Liver (tissue), 3 donors: ENCODE measurements around the gene ETS1.

Source experiments
- ATF3 ChIP-seq: IDR thresholded peaks from 2 replicates; pipeline ENCODE4 v1.6.1; 2016; ENCODE audit warnings: antibody characterized with exemption
- CTCF ChIP-seq: fragments of 150-350 bp; IDR thresholded peaks from 2 replicates; pipeline ENCODE4 v1.5.1; 2017; ENCODE audit warnings: improper control_type of control experiment, low read depth, low read length; ENCODE audit not compliant: missing input control
- EGR1 ChIP-seq, 2 donors: IDR thresholded peaks; 2 replicates each; pipeline ENCODE4 v1.6.1; 2016 to 2018; ENCODE audit warnings: antibody characterized with exemption in 2 of 2, low read depth in 2 of 2
- GABPA ChIP-seq, 2 donors: IDR thresholded peaks in 1 of 2; conservative IDR thresholded peaks in 1 of 2; 2 replicates each; pipeline ENCODE4 v1.6.1; 2016; ENCODE audit warnings: antibody characterized with exemption in 2 of 2, mild to moderate bottlenecking in 1 of 2, moderate library complexity in 1 of 2
- JUND ChIP-seq, 2 donors: IDR thresholded peaks; 2 replicates each; pipeline ENCODE4 v1.6.1; 2016; ENCODE audit warnings: antibody characterized with exemption in 2 of 2
- MAX ChIP-seq: IDR thresholded peaks from 2 replicates; pipeline ENCODE4 v1.6.1; 2016; ENCODE audit warnings: antibody characterized with exemption
- RAD21 ChIP-seq, 2 donors: IDR thresholded peaks; 2 replicates each; pipeline ENCODE4 v1.6.1; 2016; ENCODE audit warnings: antibody characterized with exemption in 2 of 2, mild to moderate bottlenecking in 2 of 2
- REST ChIP-seq: IDR thresholded peaks from 2 replicates; pipeline ENCODE4 v1.6.1; 2016; ENCODE audit warnings: antibody characterized with exemption, mild to moderate bottlenecking
- RXRA ChIP-seq, 2 donors: IDR thresholded peaks; 2 replicates each; pipeline ENCODE4 v1.6.1; 2017 to 2018; ENCODE audit warnings: antibody characterized with exemption in 2 of 2, mild to moderate bottlenecking in 1 of 2
- SP1 ChIP-seq: IDR thresholded peaks from 2 replicates; pipeline ENCODE4 v1.6.1; 2018; ENCODE audit warnings: antibody characterized with exemption, mild to moderate bottlenecking
- TAF1 ChIP-seq: conservative IDR thresholded peaks from 2 replicates; pipeline ENCODE4 v1.6.1; 2016; ENCODE audit warnings: antibody characterized with exemption, mild to moderate bottlenecking
- YY1 ChIP-seq: IDR thresholded peaks from 2 replicates; pipeline ENCODE4 v1.6.1; 2016; ENCODE audit warnings: antibody characterized with exemption, mild to moderate bottlenecking
- ZBTB33 ChIP-seq: IDR thresholded peaks from 2 replicates; pipeline ENCODE4 v1.6.1; 2016; ENCODE audit warnings: antibody characterized with exemption
- donor health status: healthy.
- donor health status: healthy.

GRCh38 chr11:128463979-128464378, 123.4 kb downstream of the ETS1 start:
- TF ChIP-seq CTCF (no peak), GABPA (IDR thresholded peaks at IDR 0.05 in 1 of 2, conservative IDR thresholded peaks at IDR 0.05 in 1 of 2) (no peak), RAD21 (IDR thresholded peaks at IDR 0.05) (no peak), RXRA (IDR thresholded peaks at IDR 0.05) (no peak), TAF1 (no peak), JUND (IDR thresholded peaks at IDR 0.05) (no peak), SP1 (no peak), YY1 (no peak), REST (no peak), EGR1 (IDR thresholded peaks at IDR 0.05; ENCODE audit: low read depth in 2 of 2) (no peak), ATF3 (no peak), ZBTB33 (no peak), MAX (no peak)
